Activated CD4-positive, alpha-beta T cell treated with anti-CD3 and anti-CD28 coated beads for 36 hours (primary cell): Measurements from ENCODE around the gene OR10H5. TPM values are rescaled to one million over a fixed set of nuclear protein-coding genes. Genes with fewer than 3 reads are reported as not detected.
A peak's percentile ranks its signal among the peaks of the same experiment; 100 is the strongest.
"Not testable (repeated sequence)": the region's sequence is repeated elsewhere in the genome, so short reads cannot be mapped to it uniquely, and the experiment has no call there.

Experiments
- ATAC-seq: fragments of 200-7000 bp; cut with Tn5 transposase; one replicate; pipeline ENCODE4 v1.10.0; 2021; ENCODE audit warnings: mild to moderate bottlenecking, moderate library complexity
- CTCF ChIA-PET: fragments of 350-600 bp; sonication (Branson Sonifier 250); formaldehyde crosslinking; loops from one replicate; lab custom pipeline; 2021; ENCODE audit warnings: antibody characterized with exemption; lab: Charles Lee
- POLR2A ChIA-PET: fragments of 350-600 bp; sonication (Branson Sonifier 250); formaldehyde crosslinking; loops from one replicate; lab custom pipeline; 2021; ENCODE audit warnings: antibody characterized with exemption, inconsistent platforms; lab: Charles Lee
- DNase-seq: peaks from one replicate; pipeline ENCODE4 v3.0.0-alpha.2; 2020
- H3K27ac Mint-ChIP-seq: one replicate; pipeline ENCODE4 v1.8.0; 2021; ENCODE audit warnings: mixed read lengths
- H3K27me3 Mint-ChIP-seq: one replicate; pipeline ENCODE4 v1.8.0; 2021; ENCODE audit warnings: mixed read lengths
- H3K36me3 Mint-ChIP-seq: one replicate; pipeline ENCODE4 v1.8.0; 2021; ENCODE audit warnings: low read depth, mixed read lengths
- H3K4me1 Mint-ChIP-seq: one replicate; pipeline ENCODE4 v1.8.0; 2021; ENCODE audit warnings: mixed read lengths
- H3K4me3 Mint-ChIP-seq: one replicate; pipeline ENCODE4 v1.8.0; 2021; ENCODE audit warnings: mild to moderate bottlenecking, moderate library complexity, mixed read lengths
- H3K9me3 Mint-ChIP-seq: one replicate; pipeline ENCODE4 v1.8.0; 2021; ENCODE audit warnings: low read depth, mixed read lengths
- intact Hi-C, 2 experiments: fragments of 100-400 bp; cut with DNase I in 1 of 2; cut with micrococcal nuclease in 1 of 2; formaldehyde crosslinking; loops; one replicate each; pipeline versions ENCODE4 v1.14.2 to v1.15.1; 2022 to 2024; cut with DNase I, micrococcal nuclease
- total RNA-seq, 2 experiments: library from RNA; stranded (reverse); gene quantifications; one replicate each; pipeline ENCODE4 v1.2.3, GENCODE V29; 2021

Gene OR10H5
- total RNA-seq, 2 experiments from 2014 or later: not detected

DNA sequence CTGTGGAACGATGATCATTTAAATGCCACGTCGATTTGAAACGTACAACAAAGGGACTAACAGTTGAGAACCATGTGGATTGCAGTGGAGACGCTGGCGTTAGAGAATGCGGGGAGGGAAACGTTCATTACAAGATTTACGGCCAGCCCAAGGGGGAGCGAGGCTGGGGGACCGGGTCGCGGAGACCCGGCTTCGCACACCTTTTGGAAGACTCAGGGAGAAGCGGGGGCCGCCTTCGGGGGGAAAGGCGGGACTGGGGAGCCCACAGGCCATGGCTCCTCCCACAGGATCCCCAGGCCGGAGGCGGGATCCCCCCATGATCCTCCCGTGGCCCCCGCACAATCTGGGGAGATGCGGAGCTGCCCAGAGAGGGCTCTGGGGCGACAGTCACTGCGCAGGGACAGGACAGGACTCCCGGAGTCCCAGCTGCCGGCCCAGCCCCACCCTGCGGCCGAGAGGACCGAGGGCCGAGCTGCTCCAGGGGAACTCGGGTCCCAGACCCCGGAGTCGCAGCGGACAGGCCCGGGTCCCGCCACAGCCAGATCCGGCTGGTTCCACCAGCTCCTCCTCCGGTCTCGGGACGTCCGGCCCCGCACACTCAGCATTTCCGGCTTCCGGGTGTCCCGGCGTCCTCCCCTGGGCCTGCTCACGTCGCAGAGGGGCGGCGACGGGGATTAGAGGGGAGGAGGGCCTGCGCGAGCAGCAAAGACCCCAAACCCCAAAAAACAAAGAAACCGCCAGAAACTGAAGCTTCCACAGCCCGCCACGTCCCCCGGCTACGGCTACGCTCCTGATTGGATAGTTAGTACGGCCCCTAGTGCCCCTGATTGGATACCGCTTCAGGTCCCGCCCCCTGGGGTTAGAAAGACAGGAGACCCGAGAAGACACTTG lies 49.1 kb downstream of the OR10H5 start:
- DNase-seq (peak; percentile 96), ATAC-seq (peak; percentile 96)
- no peaks in the 10 kb centered on the region for H3K27me3 Mint-ChIP-seq
- H3K4me3 Mint-ChIP-seq: peak overlapping the region; percentile 85
- H3K36me3 Mint-ChIP-seq: no peaks in the 10 kb centered on the region
- peaks cover 15% of the 10 kb centered on the region for H3K4me1 Mint-ChIP-seq
- peak overlapping the region; percentile 98 for H3K27ac Mint-ChIP-seq
- no peaks in the 10 kb centered on the region for H3K9me3 Mint-ChIP-seq
- CTCF ChIA-PET: interaction anchor here (0.7 kb wide), 1 partner anchor 235 kb away, joined by 3 read pairs; no protein-coding TSS in a partner anchor
- POLR2A ChIA-PET: interaction anchor here (0.6 to 1.0 kb wide), 6 partner anchors 18 to 373 kb away, joined by 3 to 4 read pairs (median 3); no protein-coding TSS in a partner anchor
- intact Hi-C loops: loop anchor here (1.0 to 10.0 kb wide), 17 partner anchors 164 to 1431 kb away; partner anchors contain the start of genes FAM32A (in 2 of the 2), AKAP8 (in 1 of the 2), AP1M1 (in 1 of the 2) and BABAM1 (in 1 of the 2)

GRCh38 chr19:15837221-15837731 lies 49.8 kb downstream of the OR10H5 start:
- Mint-ChIP-seq H3K4me1 (peaks cover 15% of the 10 kb centered on the region), H3K4me3 (peak overlapping the region; percentile 85), H3K36me3 (no peaks in the 10 kb centered on the region), H3K27ac (peak overlapping the region; percentile 98), H3K27me3 (no peaks in the 10 kb centered on the region), H3K9me3 (no peaks in the 10 kb centered on the region)
- ChIA-PET CTCF (interaction anchor here (0.7 kb wide), 1 partner anchor 235 kb away, joined by 3 read pairs; no protein-coding TSS in a partner anchor), POLR2A (interaction anchor here (0.7 to 1.0 kb wide), 4 partner anchors 241 to 374 kb away, joined by 3 to 4 read pairs (median 3); no protein-coding TSS in a partner anchor)
- DNase-seq: no peak
- intact Hi-C loops: loop anchor here (1.0 to 10.0 kb wide), 14 partner anchors 164 to 1430 kb away; partner anchors contain the start of genes AKAP8 (in 1 of the 2), AP1M1 (in 1 of the 2), BABAM1 (in 1 of the 2) and BRD4 (in 1 of the 2)
- ATAC-seq: no peak

DNA sequence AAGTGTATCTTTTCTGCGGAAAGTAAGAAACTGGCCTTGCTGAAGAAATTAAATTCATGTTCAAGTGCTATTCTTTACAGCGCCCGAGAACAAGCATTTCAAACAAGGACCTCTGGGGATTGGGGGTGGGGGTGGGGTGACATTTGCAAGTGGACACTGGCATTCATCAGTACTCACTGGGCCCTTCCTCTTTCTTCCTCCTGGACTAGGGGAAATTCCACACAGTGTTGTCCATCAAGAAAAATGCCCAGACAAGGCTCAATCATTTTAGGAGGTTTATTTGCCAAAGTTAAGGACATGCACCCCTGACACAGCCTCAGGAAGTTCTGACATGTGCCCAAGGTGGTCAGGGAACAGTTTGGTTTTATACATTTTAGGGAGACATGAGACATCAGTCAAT lies 50.9 kb downstream of the OR10H5 start:
- Mint-ChIP-seq H3K4me3 (no peak overlapping the region), H3K27me3 (no peaks in the 10 kb centered on the region), H3K9me3 (no peaks in the 10 kb centered on the region), H3K4me1 (peaks cover 20% of the 10 kb centered on the region), H3K27ac (no peak overlapping the region), H3K36me3 (no peaks in the 10 kb centered on the region)
- ChIA-PET POLR2A (no interaction called here), CTCF (no interaction called here)
- DNase-seq (no peak), ATAC-seq (no peak)
- intact Hi-C loops: loop anchor here (5.0 to 10.0 kb wide), 3 partner anchors 346 to 1429 kb away; partner anchors contain the start of genes BABAM1 (in 1 of the 2), BRD4 (in 1 of the 2) and FAM32A (in 1 of the 2)

GRCh38 chr19:15839888-15840287 lies 52.4 kb downstream of the OR10H5 start:
- DNase-seq, H3K27me3 Mint-ChIP-seq, H3K36me3 Mint-ChIP-seq, H3K27ac Mint-ChIP-seq, H3K9me3 Mint-ChIP-seq, H3K4me3 Mint-ChIP-seq, ATAC-seq, CTCF ChIA-PET, POLR2A ChIA-PET: not testable (repeated sequence)
- intact Hi-C loops: loop anchor here (5.0 to 10.0 kb wide), 3 partner anchors 345 to 1427 kb away; partner anchors contain the start of genes BABAM1 (in 1 of the 2), BRD4 (in 1 of the 2) and FAM32A (in 1 of the 2)
- peaks cover 30% of the 10 kb centered on the region for H3K4me1 Mint-ChIP-seq

- DNase-seq: no peak
- H3K27me3 Mint-ChIP-seq: no peaks in the 10 kb centered on the region
- H3K27ac Mint-ChIP-seq: no peak overlapping the region
- H3K36me3 Mint-ChIP-seq: no peaks in the 10 kb centered on the region
- H3K9me3 Mint-ChIP-seq: no peaks in the 10 kb centered on the region
- no peak overlapping the region for H3K4me3 Mint-ChIP-seq
- no peak for ATAC-seq
- H3K4me1 Mint-ChIP-seq: peaks cover 33% of the 10 kb centered on the region
- intact Hi-C loops: no loop called here
- POLR2A ChIA-PET: no interaction called here
- CTCF ChIA-PET: interaction anchor here (0.7 kb wide), 1 partner anchor 407 kb away, joined by 3 read pairs; no protein-coding TSS in a partner anchor
Observed at GRCh38 chr19:15840833-15841232, 53.4 kb downstream of the OR10H5 start.

DNA sequence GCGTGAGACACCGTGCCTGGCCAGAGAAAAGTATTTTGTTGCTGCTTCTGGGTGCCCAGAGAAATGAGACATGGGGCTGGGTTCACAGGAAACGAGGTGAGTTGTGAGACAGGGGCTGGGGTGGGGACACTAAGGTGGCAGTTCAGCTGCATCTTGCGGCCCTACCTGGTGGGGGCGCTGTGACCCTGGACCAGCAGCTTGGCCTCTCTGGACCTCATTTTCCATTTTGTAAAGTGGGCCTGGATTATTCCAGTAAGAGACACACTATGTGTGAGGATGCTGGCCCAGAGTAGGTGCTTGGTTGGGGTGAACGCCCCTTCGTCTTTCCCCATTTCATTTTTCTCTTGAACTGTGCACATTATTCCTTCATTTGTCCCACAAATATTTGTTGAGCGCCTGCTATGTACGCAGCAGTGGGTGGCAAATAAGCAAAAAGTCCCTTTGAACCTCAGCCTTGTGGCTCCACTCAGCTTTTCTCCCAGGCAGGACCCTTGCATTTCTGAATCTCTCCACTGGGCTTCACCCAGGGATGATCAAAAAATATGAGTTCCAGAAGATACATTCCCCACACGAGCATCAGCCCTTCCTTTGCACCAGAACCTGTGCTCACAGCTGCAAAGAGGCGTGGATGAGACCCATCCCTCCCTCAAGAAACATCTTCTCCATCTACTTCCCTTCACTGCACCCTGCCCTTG lies 54.6 kb downstream of the OR10H5 start:
- ATAC-seq (no peak), DNase-seq (peak; percentile 48)
- Mint-ChIP-seq H3K27me3 (no peaks in the 10 kb centered on the region), H3K36me3 (no peaks in the 10 kb centered on the region), H3K4me3 (no peak overlapping the region), H3K27ac (no peak overlapping the region), H3K4me1 (peaks cover 27% of the 10 kb centered on the region), H3K9me3 (no peaks in the 10 kb centered on the region)
- CTCF ChIA-PET: no interaction called here
- POLR2A ChIA-PET: no interaction called here
- intact Hi-C loops: no loop called here

DNA sequence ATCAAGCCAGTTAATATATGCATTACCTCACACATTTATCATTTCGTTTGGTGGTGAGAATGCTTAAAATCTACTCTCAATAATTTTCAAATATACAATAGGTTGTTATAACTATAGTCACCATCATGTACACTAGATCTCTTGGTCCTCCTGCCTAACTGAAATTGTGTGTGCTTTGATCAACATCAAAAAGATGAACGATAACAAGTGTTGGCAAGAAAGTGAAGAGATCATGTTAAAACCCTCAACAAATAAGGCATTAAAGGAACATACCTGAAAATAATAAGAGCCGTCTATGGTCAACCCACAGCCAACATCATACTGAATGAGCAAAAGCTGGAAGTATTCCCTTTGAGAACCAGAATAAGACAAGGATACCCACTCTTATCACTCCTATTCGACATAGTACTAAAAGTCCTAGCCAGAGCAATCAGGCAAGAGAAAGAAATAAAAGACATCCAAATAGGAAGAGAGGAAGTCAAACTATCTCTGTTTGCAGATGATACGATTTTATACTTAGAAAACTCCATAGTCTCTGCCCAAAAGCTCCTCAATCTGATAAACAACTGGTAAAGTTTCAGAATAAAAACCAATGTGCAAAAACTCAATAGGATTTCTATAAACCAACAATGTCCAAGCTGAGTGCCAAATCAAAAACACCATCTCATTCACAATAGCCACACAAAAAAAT lies 55.9 kb downstream of the OR10H5 start:
- DNase-seq (no peak), ATAC-seq (no peak)
- no peaks in the 10 kb centered on the region for H3K27me3 Mint-ChIP-seq
- H3K36me3 Mint-ChIP-seq: no peaks in the 10 kb centered on the region
- ChIA-PET CTCF (interaction anchor here (0.6 to 1.3 kb wide), 3 partner anchors 13 to 334 kb away, joined by 3 to 4 read pairs (median 4); no protein-coding TSS in a partner anchor), POLR2A (no interaction called here)
- H3K4me1 Mint-ChIP-seq: peaks cover 21% of the 10 kb centered on the region
- intact Hi-C loops: no loop called here
- no peak overlapping the region for H3K4me3 Mint-ChIP-seq
- no peaks in the 10 kb centered on the region for H3K9me3 Mint-ChIP-seq
- peak overlapping the region; percentile 22 for H3K27ac Mint-ChIP-seq

DNA sequence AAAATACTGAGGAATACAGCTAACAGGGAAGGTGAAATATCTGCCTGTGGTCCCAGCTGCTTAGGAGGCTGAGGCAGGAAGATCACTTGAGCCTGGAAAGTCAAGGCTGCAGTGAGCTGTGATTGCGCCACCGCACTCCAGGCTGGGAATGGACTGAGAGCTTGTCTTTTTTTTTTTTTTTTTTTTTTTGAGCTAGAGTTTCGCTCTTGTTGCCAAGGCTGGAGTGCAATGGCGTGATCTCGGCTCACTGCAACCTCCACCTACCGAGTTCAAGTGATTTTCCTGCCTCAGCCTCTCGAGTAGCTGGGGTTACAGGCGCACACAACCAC lies 56.4 kb downstream of the OR10H5 start:
- DNase-seq, H3K4me3 Mint-ChIP-seq: not testable (repeated sequence)
- H3K27ac Mint-ChIP-seq: peak overlapping the region; percentile 22

GRCh38 chr19:15846923-15847322 lies 59.5 kb downstream of the OR10H5 start:
- Mint-ChIP-seq H3K4me1 (peaks cover 21% of the 10 kb centered on the region), H3K9me3 (no peaks in the 10 kb centered on the region), H3K27me3 (no peaks in the 10 kb centered on the region), H3K36me3 (no peaks in the 10 kb centered on the region), H3K27ac (no peak overlapping the region), H3K4me3 (no peak overlapping the region)
- ChIA-PET POLR2A (no interaction called here), CTCF (interaction anchor here (0.5 to 0.6 kb wide), 2 partner anchors 112 to 400 kb away, joined by 3 read pairs; no protein-coding TSS in a partner anchor)
- no peak for DNase-seq
- ATAC-seq: no peak
- intact Hi-C loops: no loop called here

More for the DNA sequence above, 56.4 kb downstream of the OR10H5 start:
- H3K36me3 Mint-ChIP-seq, H3K9me3 Mint-ChIP-seq, intact Hi-C loops, ATAC-seq, H3K27me3 Mint-ChIP-seq, POLR2A ChIA-PET: not testable (repeated sequence)
- CTCF ChIA-PET: interaction anchor here (0.6 to 1.3 kb wide), 3 partner anchors 13 to 333 kb away, joined by 3 to 4 read pairs (median 4); no protein-coding TSS in a partner anchor
- H3K4me1 Mint-ChIP-seq: peaks cover 21% of the 10 kb centered on the region

DNA sequence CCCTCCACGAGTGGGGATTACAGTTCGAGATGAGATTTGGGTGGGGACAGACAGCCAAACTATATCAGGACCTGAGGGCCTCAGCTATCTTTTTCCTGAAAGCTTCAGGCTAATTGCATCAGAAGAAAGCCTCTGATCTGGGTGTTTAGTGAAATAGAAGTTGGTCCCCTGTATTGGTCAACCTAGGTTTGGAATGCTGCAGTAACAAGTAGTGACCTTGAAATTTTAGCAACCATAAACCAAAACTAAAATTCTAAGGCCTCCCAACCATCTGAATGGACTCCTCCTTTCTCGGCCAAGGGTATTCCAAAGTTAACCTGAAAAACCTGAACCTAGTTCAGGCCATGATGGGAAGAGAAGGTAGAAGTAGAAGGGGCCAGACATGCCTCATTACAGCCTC lies 62.9 kb downstream of the OR10H5 start:
- DNase-seq: no peak
- Mint-ChIP-seq H3K27me3 (no peaks in the 10 kb centered on the region), H3K9me3 (no peaks in the 10 kb centered on the region), H3K4me3 (no peak overlapping the region), H3K4me1 (peaks cover under 1% of the 10 kb centered on the region), H3K36me3 (no peaks in the 10 kb centered on the region), H3K27ac (no peak overlapping the region)
- ATAC-seq: no peak
- intact Hi-C loops: no loop called here
- ChIA-PET POLR2A (no interaction called here), CTCF (no interaction called here)
